Measurements from ENCODE around the gene CDC25C. TPM values are rescaled to one million over a fixed set of nuclear protein-coding genes. Genes with fewer than 3 reads are reported as not detected.

CDC25C gene
- total RNA-seq, 4 donors from 2014 or later = 0.32 to 2.8 (median 0.68) TPM; not detected in 1

GRCh38 chr5:138364576-138364975, 33.0 kb upstream of the CDC25C start:
- TF ChIP-seq POLR2A (IDR thresholded peaks at IDR 0.05) (no peak), EP300 (IDR thresholded peaks at IDR 0.05; ENCODE audit: low read depth) (no peak), POLR2AphosphoS5 (IDR thresholded peaks at IDR 0.05) (no peak), CTCF (IDR thresholded peaks at IDR 0.05) (no peak)
- Histone ChIP-seq H3K4me3 (no peak overlapping the region), H3K27me3 (no peaks in the 10 kb centered on the region), H3K36me3 (no peaks in the 10 kb centered on the region), H3K9me3 (no peaks in the 10 kb centered on the region), H3K27ac (no peak overlapping the region), H3K4me1 (peaks cover 6 to 46% (median 11%) of the 10 kb centered on the region in 4 donors)
- DNase-seq = no peak
- intact Hi-C loops (cut with DNase I; ENCODE audit: low total_unique reads) = no loop called here
- WGBS, 2 donors (ENCODE audit: low coverage in 1 of 2) = 91 to 94% methylated on average over 1 of the region's 1 CpG
- in situ Hi-C loops (cut with MboI; ENCODE audit: low pct_ligation_motif_present in 1 of 4, low pct_unique_long_range_greater_than_20kb in 1 of 4, low sequenced_read_pairs in 3 of 4) = no loop called here

GRCh38 chr5:138360941-138361452, 29.4 kb upstream of the CDC25C start:
- in situ Hi-C loops (cut with MboI; ENCODE audit: low pct_ligation_motif_present in 1 of 4, low pct_unique_long_range_greater_than_20kb in 1 of 4, low sequenced_read_pairs in 3 of 4) = no loop called here
- H3K9me3 ChIP-seq = no peaks in the 10 kb centered on the region
- H3K27ac ChIP-seq = no peak overlapping the region
- WGBS, 2 donors (ENCODE audit: low coverage in 1 of 2) = 100% methylated on average over 1 of the region's 1 CpG
- H3K4me1 ChIP-seq = peaks cover 0 to 15% (median 3%) of the 10 kb centered on the region in 4 donors
- no peak for TF ChIP-seq CTCF (IDR thresholded peaks at IDR 0.05)
- TF ChIP-seq EP300 (IDR thresholded peaks at IDR 0.05; ENCODE audit: low read depth) = no peak
- TF ChIP-seq POLR2AphosphoS5 (IDR thresholded peaks at IDR 0.05) = no peak
- TF ChIP-seq POLR2A (IDR thresholded peaks at IDR 0.05) = no peak
- intact Hi-C loops (cut with DNase I; ENCODE audit: low total_unique reads) = no loop called here
- no peak for DNase-seq
- H3K27me3 ChIP-seq = no peaks in the 10 kb centered on the region
- no peaks in the 10 kb centered on the region for H3K36me3 ChIP-seq
- no peak overlapping the region for H3K4me3 ChIP-seq

GRCh38 chr5:138359621-138360020, 28.0 kb upstream of the CDC25C start:
- 73 to 76% methylated on average over 3 of the region's 3 CpGs for WGBS, 2 donors (ENCODE audit: low coverage in 1 of 2)
- no peak overlapping the region for H3K27ac ChIP-seq
- H3K4me3 ChIP-seq = no peak overlapping the region
- no peaks in the 10 kb centered on the region for H3K27me3 ChIP-seq
- in situ Hi-C loops (cut with MboI; ENCODE audit: low pct_ligation_motif_present in 1 of 4, low pct_unique_long_range_greater_than_20kb in 1 of 4, low sequenced_read_pairs in 3 of 4) = no loop called here
- TF ChIP-seq EP300 (IDR thresholded peaks at IDR 0.05; ENCODE audit: low read depth) (no peak), CTCF (IDR thresholded peaks at IDR 0.05) (no peak), POLR2A (IDR thresholded peaks at IDR 0.05) (no peak), POLR2AphosphoS5 (IDR thresholded peaks at IDR 0.05) (no peak)
- no peak for DNase-seq
- H3K9me3 ChIP-seq = no peaks in the 10 kb centered on the region
- intact Hi-C loops (cut with DNase I; ENCODE audit: low total_unique reads) = no loop called here
- peaks cover 12 to 27% (median 16%) of the 10 kb centered on the region in 4 donors for H3K4me1 ChIP-seq
- no peaks in the 10 kb centered on the region for H3K36me3 ChIP-seq

GRCh38 chr5:138354926-138355378, 23.3 kb upstream of the CDC25C start:
- no peak for TF ChIP-seq POLR2A (IDR thresholded peaks at IDR 0.05)
- no peak for TF ChIP-seq POLR2AphosphoS5 (IDR thresholded peaks at IDR 0.05)
- TF ChIP-seq CTCF (IDR thresholded peaks at IDR 0.05) = no peak
- no peak for TF ChIP-seq EP300 (IDR thresholded peaks at IDR 0.05; ENCODE audit: low read depth)
- Histone ChIP-seq H3K36me3 (no peaks in the 10 kb centered on the region), H3K27ac (peak overlapping the region in 3 of 4 donors; percentile 98 to 100 (median 100)), H3K27me3 (no peaks in the 10 kb centered on the region), H3K4me3 (peak overlapping the region in 2 of 4 donors; percentile 99 to 100), H3K9me3 (no peaks in the 10 kb centered on the region), H3K4me1 (peaks cover 16 to 25% (median 22%) of the 10 kb centered on the region in 4 donors)
- in situ Hi-C loops (cut with MboI; ENCODE audit: low pct_ligation_motif_present in 1 of 4, low pct_unique_long_range_greater_than_20kb in 1 of 4, low sequenced_read_pairs in 3 of 4) = no loop called here
- intact Hi-C loops (cut with DNase I; ENCODE audit: low total_unique reads) = no loop called here
- DNase-seq = no peak
- WGBS, 2 donors (ENCODE audit: low coverage in 1 of 2) = 23 to 26% methylated on average over 5 to 6 of the region's 6 CpGs

All from transverse colon (tissue), 4 donors.